Ovary (tissue), 3 donors: ENCODE results near the gene ATAD3C.

Experiments used
- CTCF ChIP-seq, 3 donors: fragments of 450-650 bp in 2 of 3; fragments of 200-600 bp in 1 of 3; IDR thresholded peaks; one replicate each; pipeline versions ENCODE4 v1.5.1 to v1.8.0; 2016 to 2022; ENCODE audit warnings: antibody characterized with exemption in 3 of 3, mild to moderate bottlenecking in 1 of 3
- POLR2A ChIP-seq: fragments of 450-650 bp; IDR thresholded peaks from one replicate; pipeline ENCODE4 v1.6.1; 2017; ENCODE audit warnings: antibody characterized with exemption, mild to moderate bottlenecking, moderate library complexity
- donor health status: DM: no; HTN: no; CAD: no.

GRCh38 chr1:1437033-1437903 lies 12.2 kb upstream of the ATAD3C start:
- no peak for TF ChIP-seq CTCF (IDR thresholded peaks at IDR 0.05)
- no peak for TF ChIP-seq POLR2A
